HepG2 (cell line): Measurements from ENCODE around the gene COQ9. TPM values are rescaled to one million over a fixed set of nuclear protein-coding genes. Genes with fewer than 3 reads are reported as not detected.
A peak's percentile ranks its signal among the peaks of the same experiment; 100 is the strongest.

ENCODE experiments used
- GPBP1L1 ChIP-seq: sonication (generic); formaldehyde crosslinking; IDR thresholded peaks from 2 replicates; pipeline ENCODE4 v1.5.0; 2020; ENCODE audit warnings: mild to moderate bottlenecking, missing genetic modification reagents
- HIVEP1 ChIP-seq: sonication (generic); formaldehyde crosslinking; IDR thresholded peaks from 2 replicates; pipeline ENCODE4 v1.4.0; 2020; ENCODE audit warnings: mild to moderate bottlenecking, missing genetic modification reagents
- NR3C1 ChIP-seq: sonication (generic); formaldehyde crosslinking; IDR thresholded peaks from 2 replicates; pipeline ENCODE4 v1.4.0; 2020; ENCODE audit warnings: missing genetic modification reagents
- RARG ChIP-seq: sonication (generic); formaldehyde crosslinking; IDR thresholded peaks from 2 replicates; pipeline ENCODE4 v1.4.0; 2020; ENCODE audit warnings: low read depth, mild to moderate bottlenecking, missing genetic modification reagents
- ZFP36L1 ChIP-seq: sonication (generic); formaldehyde crosslinking; IDR thresholded peaks from 2 replicates; pipeline ENCODE4 v1.8.0; 2022; ENCODE audit warnings: mild to moderate bottlenecking, missing genetic modification reagents, moderate library complexity
- ZFP90 ChIP-seq: sonication (generic); formaldehyde crosslinking; IDR thresholded peaks from 2 replicates; pipeline ENCODE4 v1.8.0; 2022; ENCODE audit warnings: missing genetic modification reagents, mild to moderate bottlenecking, inconsistent platforms, borderline replicate concordance
- ZHX1 ChIP-seq: sonication (generic); formaldehyde crosslinking; IDR thresholded peaks from 2 replicates; pipeline ENCODE4 v1.8.1; 2022; ENCODE audit warnings: low read depth, mild to moderate bottlenecking, missing genetic modification reagents
- ZNF337 ChIP-seq: sonication (generic); formaldehyde crosslinking; IDR thresholded peaks from 2 replicates; pipeline ENCODE4 v1.5.1; 2020; ENCODE audit warnings: missing genetic modification reagents, low read depth, mild to moderate bottlenecking, borderline replicate concordance
- ZNF33B ChIP-seq: sonication (generic); formaldehyde crosslinking; IDR thresholded peaks from 2 replicates; pipeline ENCODE4 v1.5.1; 2020; ENCODE audit warnings: mild to moderate bottlenecking, missing genetic modification reagents
- ZNF407 ChIP-seq: sonication (generic); formaldehyde crosslinking; IDR thresholded peaks from one replicate; pipeline ENCODE4 v1.5.1; 2020; ENCODE audit warnings: mild to moderate bottlenecking, missing genetic modification reagents; ENCODE audit errors: not compliant biosample characterization
- ZNF547 ChIP-seq: sonication (generic); formaldehyde crosslinking; IDR thresholded peaks from 2 replicates; pipeline ENCODE4 v1.5.1; 2020; ENCODE audit warnings: mild to moderate bottlenecking, missing genetic modification reagents
- ZNF782 ChIP-seq: sonication (generic); formaldehyde crosslinking; IDR thresholded peaks from 2 replicates; pipeline ENCODE4 v1.4.0; 2020; ENCODE audit warnings: missing genetic modification reagents, mild to moderate bottlenecking, borderline replicate concordance
- polyA plus RNA-seq, 8 experiments: library from polyadenylated mRNA; depleted of rRNA in 3 of 8; stranded (reverse) in 7 of 8; unstranded in 1 of 8; fragments of >200 nt; fragmentation: Illumina TruSeq in 4 of 8; extraction: Trizol in 4 of 8; gene quantifications; 2 replicates each; pipeline versions ENCODE4 v1.2.1 to v1.2.3, GENCODE V29; 2011 to 2016; ENCODE audit warnings: low read depth in 4 of 8, missing spikeins in 1 of 8, mixed read lengths in 1 of 8; ENCODE audit not compliant: insufficient read depth in 1 of 8
- total RNA-seq, 5 experiments: library from RNA; depleted of rRNA; stranded (reverse); fragments of >200 nt; fragmentation: Illumina TruSeq; extraction: Trizol; gene quantifications; 2 replicates each; pipeline ENCODE4 v1.2.3, GENCODE V29; 2016; ENCODE audit warnings: low read depth in 1 of 5
- TF ChIP-seq, protein P1 (sequence below): sonication (generic); formaldehyde crosslinking; IDR thresholded peaks from 2 replicates; pipeline ENCODE4 v1.8.0; 2022; ENCODE audit warnings: missing genetic modification reagents, mild to moderate bottlenecking, moderate library complexity, borderline replicate concordance

The COQ9 gene
- total and polyA plus RNA-seq, 2 of the 13 experiments (the other 11 are each of a cell fraction or from before 2014, with no cell fraction given), result 57.5 to 108 TPM

DNA sequence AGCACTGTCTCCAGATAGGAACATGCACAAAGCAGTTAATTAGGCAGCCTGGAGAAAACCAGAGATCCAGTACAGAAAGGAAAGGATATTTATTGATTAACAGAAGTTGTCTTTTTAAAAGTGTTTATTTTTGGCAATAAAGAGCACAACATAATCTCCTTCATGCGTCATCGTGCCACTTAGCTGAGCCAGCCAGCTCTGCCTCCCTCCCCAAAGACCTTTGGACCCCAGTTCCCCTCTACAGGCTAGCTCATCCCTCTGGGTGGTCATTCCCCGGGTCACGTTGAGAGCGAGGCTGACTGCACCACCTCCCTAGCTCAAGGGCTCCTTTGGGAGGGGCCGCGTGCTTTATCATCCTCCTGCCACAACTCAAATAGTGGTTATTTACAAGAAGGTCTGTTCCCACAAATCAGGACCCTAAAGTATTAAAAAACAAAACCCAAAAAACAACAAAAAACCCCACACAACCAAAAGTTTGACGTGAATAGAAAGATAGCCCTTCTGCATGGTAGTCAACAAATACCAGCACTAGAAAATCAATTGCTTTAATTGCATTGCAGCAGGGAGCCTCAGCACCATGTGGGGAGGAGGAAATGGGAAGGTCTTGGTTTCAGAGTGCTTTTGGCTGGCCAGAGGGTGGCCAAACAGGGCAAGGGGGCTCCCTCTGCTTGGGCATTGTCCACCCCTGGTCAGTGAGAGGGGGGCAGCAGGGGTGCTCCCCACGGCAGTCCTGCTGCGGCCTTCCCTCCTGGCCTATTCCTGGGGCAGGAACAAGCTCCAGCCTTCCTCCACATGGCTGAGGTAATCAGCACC is 24.8 kb downstream of the COQ9 start (continued):
- TF ChIP-seq ZNF407 (CRISPR knock-in tag), result no peak
- TF ChIP-seq ZNF337 (CRISPR knock-in tag), result peak; percentile 59
- no peak for TF ChIP-seq ZNF782 (CRISPR knock-in tag)
- TF ChIP-seq HIVEP1, result 0 out of 2 replicates have a peak, but pooled peaks have one; percentile 48
- TF ChIP-seq NR3C1 (CRISPR knock-in tag), result no peak
- 0 out of 2 replicates have a peak, but pooled peaks have one; percentile 46 for TF ChIP-seq ZFP90
- no peak for TF ChIP-seq GPBP1L1 (CRISPR knock-in tag)
- no peak for TF ChIP-seq ZNF33B
- TF ChIP-seq, protein P1, sequence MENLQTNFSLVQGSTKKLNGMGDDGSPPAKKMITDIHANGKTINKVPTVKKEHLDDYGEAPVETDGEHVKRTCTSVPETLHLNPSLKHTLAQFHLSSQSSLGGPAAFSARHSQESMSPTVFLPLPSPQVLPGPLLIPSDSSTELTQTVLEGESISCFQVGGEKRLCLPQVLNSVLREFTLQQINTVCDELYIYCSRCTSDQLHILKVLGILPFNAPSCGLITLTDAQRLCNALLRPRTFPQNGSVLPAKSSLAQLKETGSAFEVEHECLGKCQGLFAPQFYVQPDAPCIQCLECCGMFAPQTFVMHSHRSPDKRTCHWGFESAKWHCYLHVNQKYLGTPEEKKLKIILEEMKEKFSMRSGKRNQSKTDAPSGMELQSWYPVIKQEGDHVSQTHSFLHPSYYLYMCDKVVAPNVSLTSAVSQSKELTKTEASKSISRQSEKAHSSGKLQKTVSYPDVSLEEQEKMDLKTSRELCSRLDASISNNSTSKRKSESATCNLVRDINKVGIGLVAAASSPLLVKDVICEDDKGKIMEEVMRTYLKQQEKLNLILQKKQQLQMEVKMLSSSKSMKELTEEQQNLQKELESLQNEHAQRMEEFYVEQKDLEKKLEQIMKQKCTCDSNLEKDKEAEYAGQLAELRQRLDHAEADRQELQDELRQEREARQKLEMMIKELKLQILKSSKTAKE (CRISPR knock-in tag), result peak; percentile 35; the same call in 1 of the 2 replicates
- TF ChIP-seq ZHX1 (CRISPR knock-in tag), result no peak
- peak; percentile 43; the same call in 1 of the 2 replicates for TF ChIP-seq ZNF547 (CRISPR knock-in tag)
- no peak for TF ChIP-seq RARG (CRISPR knock-in tag)
- peak; percentile 55; the same call in 1 of the 2 replicates for TF ChIP-seq ZFP36L1 (CRISPR knock-in tag)
